NCI-H146 treated with DMSO at 0.1 percent for 48 hours (cell line): ENCODE measurements around the gene ZNRF2.

Experiments
- DNase-seq: peaks from one replicate; lab custom pipeline; 2025; ENCODE audit not compliant: unreplicated experiment; lab: John Stamatoyannopoulos, UW

The ZNRF2 gene

GRCh38 chr7:30321089-30321881, 36.9 kb downstream of the ZNRF2 start:
- DNase-seq = no peak

GRCh38 chr7:30321882-30322192, 37.4 kb downstream of the ZNRF2 start:
- no peak for DNase-seq

- no peak for DNase-seq
Measured at GRCh38 chr7:30322271-30323005, 38.0 kb downstream of the ZNRF2 start.

GRCh38 chr7:30323006-30323355, 38.6 kb downstream of the ZNRF2 start:
- DNase-seq = no peak

- DNase-seq = no peak
Measured at GRCh38 chr7:30327813-30328212, 43.4 kb downstream of the ZNRF2 start.

- DNase-seq = no peak
Measured at GRCh38 chr7:30328381-30328780, 44.0 kb downstream of the ZNRF2 start.

GRCh38 chr7:30329716-30330115, 45.3 kb downstream of the ZNRF2 start:
- no peak for DNase-seq

- DNase-seq = no peak
Measured at GRCh38 chr7:30330134-30331111, 46.0 kb downstream of the ZNRF2 start.

GRCh38 chr7:30331338-30331737, 46.9 kb downstream of the ZNRF2 start:
- no peak for DNase-seq

GRCh38 chr7:30332549-30332948, 48.2 kb downstream of the ZNRF2 start:
- DNase-seq = no peak

- DNase-seq = no peak
Measured at GRCh38 chr7:30335763-30336487, 51.5 kb downstream of the ZNRF2 start.

- DNase-seq = no peak
Measured at GRCh38 chr7:30344513-30344912, 60.1 kb downstream of the ZNRF2 start.

- no peak for DNase-seq
Measured at GRCh38 chr7:30347226-30348082, 63.1 kb downstream of the ZNRF2 start.

- DNase-seq = no peak
Measured at GRCh38 chr7:30348083-30348560, 63.7 kb downstream of the ZNRF2 start.

- no peak for DNase-seq
Measured at GRCh38 chr7:30349170-30349569, 64.8 kb downstream of the ZNRF2 start.

GRCh38 chr7:30349816-30350215, 65.4 kb downstream of the ZNRF2 start:
- no peak for DNase-seq

- DNase-seq = no peak
Measured at GRCh38 chr7:30351286-30351685, 66.9 kb downstream of the ZNRF2 start.

GRCh38 chr7:30351724-30352123, 67.3 kb downstream of the ZNRF2 start:
- DNase-seq = no peak

- no peak for DNase-seq
Measured at GRCh38 chr7:30352169-30352568, 67.8 kb downstream of the ZNRF2 start.

GRCh38 chr7:30353532-30353931, 69.1 kb downstream of the ZNRF2 start:
- DNase-seq = no peak
